ENCODE data around the gene SAP25.

SAP25 gene

DNA sequence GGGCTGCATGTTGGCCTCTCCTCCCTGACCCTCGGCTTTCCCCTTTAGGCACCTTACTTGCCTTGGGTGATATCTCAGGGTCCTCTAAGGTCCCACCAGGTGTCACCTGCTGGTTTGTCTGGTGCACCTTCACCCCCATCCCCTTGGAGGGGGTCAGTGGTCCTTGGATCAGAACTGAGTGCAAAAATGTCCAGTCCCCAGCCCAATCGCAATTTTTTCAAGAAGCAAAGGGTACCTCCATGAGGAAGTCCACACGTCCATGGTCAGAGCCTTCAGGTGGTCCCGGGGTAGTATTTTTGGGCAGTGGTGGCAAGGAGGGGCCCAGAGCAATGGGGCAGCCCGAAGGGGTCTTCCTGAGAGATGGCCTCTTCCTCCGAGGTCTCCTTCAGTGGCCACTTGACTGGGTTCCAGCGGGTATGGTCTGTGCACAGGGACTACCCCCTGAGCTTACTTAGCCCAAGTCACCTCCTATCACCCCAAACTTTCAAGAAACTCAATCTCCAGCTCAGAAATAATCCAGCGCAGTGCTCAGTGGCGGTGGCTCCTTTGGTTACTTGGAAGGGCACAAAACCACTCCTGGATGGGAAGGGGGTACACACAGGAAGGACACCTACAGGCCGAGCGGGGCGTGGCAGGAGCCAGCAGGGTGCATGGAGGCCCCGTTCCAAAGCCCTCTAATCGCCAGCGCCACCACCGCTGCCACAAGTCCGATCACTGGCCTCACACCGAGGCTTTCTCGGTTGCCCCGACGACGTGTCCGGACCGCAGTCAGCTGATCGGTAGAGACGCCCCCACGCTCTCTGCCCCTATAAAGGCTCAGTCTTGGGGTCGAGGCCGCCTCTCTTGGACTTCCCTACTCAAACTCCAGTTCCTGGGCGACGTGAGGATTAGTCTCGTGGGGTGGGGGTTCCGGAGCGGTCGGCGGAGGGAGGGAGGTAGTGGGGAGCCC is 4.5 kb downstream of the SAP25 start:
- H3K9ac ChIP-seq (ENCODE audit: low read length) = no peak overlapping the region
- no peaks in the 10 kb centered on the region for H3K79me2 ChIP-seq (ENCODE audit: low read length)
- DNase-seq = no peak
- TF ChIP-seq EZH2phosphoT487 (IDR thresholded peaks at IDR 0.05; ENCODE audit: low read length) = no peak
- TF ChIP-seq, protein P1, sequence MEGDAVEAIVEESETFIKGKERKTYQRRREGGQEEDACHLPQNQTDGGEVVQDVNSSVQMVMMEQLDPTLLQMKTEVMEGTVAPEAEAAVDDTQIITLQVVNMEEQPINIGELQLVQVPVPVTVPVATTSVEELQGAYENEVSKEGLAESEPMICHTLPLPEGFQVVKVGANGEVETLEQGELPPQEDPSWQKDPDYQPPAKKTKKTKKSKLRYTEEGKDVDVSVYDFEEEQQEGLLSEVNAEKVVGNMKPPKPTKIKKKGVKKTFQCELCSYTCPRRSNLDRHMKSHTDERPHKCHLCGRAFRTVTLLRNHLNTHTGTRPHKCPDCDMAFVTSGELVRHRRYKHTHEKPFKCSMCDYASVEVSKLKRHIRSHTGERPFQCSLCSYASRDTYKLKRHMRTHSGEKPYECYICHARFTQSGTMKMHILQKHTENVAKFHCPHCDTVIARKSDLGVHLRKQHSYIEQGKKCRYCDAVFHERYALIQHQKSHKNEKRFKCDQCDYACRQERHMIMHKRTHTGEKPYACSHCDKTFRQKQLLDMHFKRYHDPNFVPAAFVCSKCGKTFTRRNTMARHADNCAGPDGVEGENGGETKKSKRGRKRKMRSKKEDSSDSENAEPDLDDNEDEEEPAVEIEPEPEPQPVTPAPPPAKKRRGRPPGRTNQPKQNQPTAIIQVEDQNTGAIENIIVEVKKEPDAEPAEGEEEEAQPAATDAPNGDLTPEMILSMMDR (IDR thresholded peaks at IDR 0.05; ENCODE audit: low read length) = peak; percentile 30
- no peaks in the 10 kb centered on the region for H3K4me1 ChIP-seq (ENCODE audit: low read length)
- no peaks in the 10 kb centered on the region for H4K20me1 ChIP-seq (ENCODE audit: insufficient read depth, low read length)
- H3K4me3 ChIP-seq (ENCODE audit: low read length) = no peak overlapping the region
- no peaks in the 10 kb centered on the region for H3K36me3 ChIP-seq (replicated peaks; ENCODE audit: insufficient read depth, low read length)
- no peaks in the 10 kb centered on the region for H3K9me3 ChIP-seq (replicated peaks; ENCODE audit: insufficient read depth, low read length)
- H3K4me2 ChIP-seq (ENCODE audit: low read depth, low read length) = no peak overlapping the region
- peaks cover 11% of the 10 kb centered on the region for H3K27me3 ChIP-seq (replicated peaks; ENCODE audit: insufficient read depth, low read length)
- no peaks in the 10 kb centered on the region for H3K9me2 ChIP-seq (replicated peaks; ENCODE audit: insufficient read depth, low read length)
- no peak overlapping the region for H2AFZ ChIP-seq (ENCODE audit: low read length)
- no peaks in the 10 kb centered on the region for H3F3A ChIP-seq (ENCODE audit: insufficient read depth, low read length)
- no peak overlapping the region for H3K27ac ChIP-seq (ENCODE audit: low read length)

DNA sequence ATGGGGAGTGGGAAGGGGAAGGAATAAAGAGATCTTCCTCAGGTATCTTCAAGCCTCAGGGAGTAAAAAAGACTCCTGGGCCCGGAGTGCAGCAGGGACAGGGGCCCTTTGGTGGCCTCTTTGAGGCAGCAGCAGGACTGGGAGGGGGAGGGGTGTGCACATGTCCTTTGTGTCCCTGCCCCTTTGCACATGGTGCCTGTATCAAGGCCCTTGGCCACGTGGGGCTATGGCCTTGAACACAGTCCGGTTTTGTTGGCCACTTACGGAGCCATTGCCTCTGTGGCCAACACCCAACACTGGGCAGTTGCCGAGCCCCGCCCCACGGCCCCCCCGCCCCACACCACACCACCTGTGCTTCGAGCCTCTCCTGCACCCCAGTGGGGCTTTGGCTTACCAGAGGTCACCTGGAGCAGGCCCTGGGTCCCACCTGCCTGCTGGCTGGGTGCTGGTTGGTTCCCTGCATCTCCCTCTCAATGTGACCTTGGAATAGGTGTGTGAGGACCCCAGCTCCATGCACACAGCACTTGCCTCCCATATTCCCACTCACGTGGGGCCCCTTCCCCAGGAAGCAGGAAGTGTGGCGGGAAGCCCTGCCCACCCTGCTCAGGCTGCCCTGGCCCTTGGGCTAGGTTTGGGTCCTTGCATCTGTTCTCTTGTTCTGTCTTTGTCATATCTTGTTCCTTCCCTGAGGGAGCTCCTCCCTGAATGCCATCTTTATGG is 5.4 kb downstream of the SAP25 start:
- DNase-seq = no peak
- H4K20me1 ChIP-seq (ENCODE audit: insufficient read depth, low read length) = no peaks in the 10 kb centered on the region
- no peak overlapping the region for H3K27ac ChIP-seq (ENCODE audit: low read length)
- H3F3A ChIP-seq (ENCODE audit: insufficient read depth, low read length) = no peaks in the 10 kb centered on the region
- H3K27me3 ChIP-seq (replicated peaks; ENCODE audit: insufficient read depth, low read length) = peaks cover 11% of the 10 kb centered on the region
- no peak overlapping the region for H3K4me3 ChIP-seq (ENCODE audit: low read length)
- no peaks in the 10 kb centered on the region for H3K9me2 ChIP-seq (replicated peaks; ENCODE audit: insufficient read depth, low read length)
- no peaks in the 10 kb centered on the region for H3K79me2 ChIP-seq (ENCODE audit: low read length)
- H3K4me2 ChIP-seq (ENCODE audit: low read depth, low read length) = no peak overlapping the region
- no peaks in the 10 kb centered on the region for H3K9me3 ChIP-seq (replicated peaks; ENCODE audit: insufficient read depth, low read length)
- H3K4me1 ChIP-seq (ENCODE audit: low read length) = no peaks in the 10 kb centered on the region
- TF ChIP-seq EZH2 (optimal IDR thresholded peaks at IDR 0.05; ENCODE audit: low read depth, low read length) (no peak), EZH2phosphoT487 (IDR thresholded peaks at IDR 0.05; ENCODE audit: low read length) (no peak)
- TF ChIP-seq, protein P1 (IDR thresholded peaks at IDR 0.05; ENCODE audit: low read length) = no peak
- H3K36me3 ChIP-seq (replicated peaks; ENCODE audit: insufficient read depth, low read length) = no peaks in the 10 kb centered on the region
- no peak overlapping the region for H2AFZ ChIP-seq (ENCODE audit: low read length)
- H3K9ac ChIP-seq (ENCODE audit: low read length) = no peak overlapping the region

DNA sequence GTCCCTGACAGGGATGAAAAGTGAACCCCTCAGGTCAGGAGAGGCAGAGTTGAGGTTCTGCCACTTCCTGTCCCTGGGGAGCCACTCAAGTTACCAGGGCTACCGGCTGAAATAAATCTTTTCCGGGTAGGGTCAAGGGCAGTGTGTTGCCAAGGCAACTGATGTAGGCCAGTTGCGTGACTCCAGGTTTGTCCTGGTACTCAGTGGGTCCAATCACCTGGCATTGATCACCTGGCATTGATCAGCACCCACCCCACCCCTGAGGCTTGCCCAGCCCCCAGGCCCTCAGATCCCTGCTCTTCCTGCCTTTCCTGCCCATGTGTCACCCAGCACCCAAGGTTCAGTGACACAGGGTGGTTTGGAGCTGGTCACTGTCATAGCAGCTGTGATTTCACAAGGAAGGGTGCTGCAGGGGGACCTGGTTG is 5.9 kb downstream of the SAP25 start:
- H3K9ac ChIP-seq (ENCODE audit: low read length) = no peak overlapping the region
- no peak overlapping the region for H3K27ac ChIP-seq (ENCODE audit: low read length)
- H3K4me2 ChIP-seq (ENCODE audit: low read depth, low read length) = no peak overlapping the region
- H2AFZ ChIP-seq (ENCODE audit: low read length) = no peak overlapping the region
- H3F3A ChIP-seq (ENCODE audit: insufficient read depth, low read length) = no peaks in the 10 kb centered on the region
- no peaks in the 10 kb centered on the region for H3K9me3 ChIP-seq (replicated peaks; ENCODE audit: insufficient read depth, low read length)
- no peaks in the 10 kb centered on the region for H3K9me2 ChIP-seq (replicated peaks; ENCODE audit: insufficient read depth, low read length)
- no peak overlapping the region for H3K4me3 ChIP-seq (ENCODE audit: low read length)
- TF ChIP-seq EZH2 (optimal IDR thresholded peaks at IDR 0.05; ENCODE audit: low read depth, low read length) (no peak), EZH2phosphoT487 (IDR thresholded peaks at IDR 0.05; ENCODE audit: low read length) (no peak)
- TF ChIP-seq, protein P1 (IDR thresholded peaks at IDR 0.05; ENCODE audit: low read length) = no peak
- H4K20me1 ChIP-seq (ENCODE audit: insufficient read depth, low read length) = no peaks in the 10 kb centered on the region
- H3K36me3 ChIP-seq (replicated peaks; ENCODE audit: insufficient read depth, low read length) = no peaks in the 10 kb centered on the region
- H3K27me3 ChIP-seq (replicated peaks; ENCODE audit: insufficient read depth, low read length) = peaks cover 11% of the 10 kb centered on the region
- no peaks in the 10 kb centered on the region for H3K79me2 ChIP-seq (ENCODE audit: low read length)
- DNase-seq = no peak
- H3K4me1 ChIP-seq (ENCODE audit: low read length) = no peaks in the 10 kb centered on the region

All from MM.1S (cell line).